Mucosa of rectum (tissue), 2 donors: Measurements from ENCODE around the gene ERCC4.

ENCODE experiments used
- H3K27ac ChIP-seq, 2 donors: one replicate each; pipeline ENCODE4 v1.7.0; 2013; ENCODE audit warnings: inconsistent platforms in 2 of 2, low read depth in 2 of 2, low read length in 2 of 2
- H3K27me3 ChIP-seq, 2 donors: one replicate each; pipeline ENCODE4 v1.7.0; 2013; ENCODE audit warnings: low read length in 2 of 2; ENCODE audit not compliant: control insufficient read depth in 2 of 2, insufficient read depth in 2 of 2
- H3K36me3 ChIP-seq, 2 donors: one replicate each; pipeline ENCODE4 v1.7.0; 2013; ENCODE audit warnings: low read length in 2 of 2; ENCODE audit not compliant: control insufficient read depth in 2 of 2, insufficient read depth in 2 of 2
- H3K4me1 ChIP-seq, 2 donors: one replicate each; pipeline ENCODE4 v1.7.0; 2013; ENCODE audit warnings: low read length in 2 of 2, mild to moderate bottlenecking in 1 of 2; ENCODE audit not compliant: control insufficient read depth in 2 of 2, insufficient read depth in 2 of 2
- H3K4me3 ChIP-seq, 2 donors: one replicate each; pipeline ENCODE4 v1.7.0; 2013; ENCODE audit warnings: low read length in 2 of 2
- H3K9ac ChIP-seq, 2 donors: one replicate each; pipeline ENCODE4 v1.7.0; 2013; ENCODE audit warnings: low read length in 2 of 2, low read depth in 1 of 2, mild to moderate bottlenecking in 1 of 2
- H3K9me3 ChIP-seq, 2 donors: one replicate each; pipeline ENCODE4 v1.7.0; 2013; ENCODE audit warnings: low read length in 2 of 2; ENCODE audit not compliant: control insufficient read depth in 2 of 2
- donor health status: healthy.
- donor health status: Normal muscosa, but diverticular disease.

ERCC4 gene

GRCh38 chr16:13999071-13999894 is 79.3 kb downstream of the ERCC4 start:
- Histone ChIP-seq H3K9ac (no peak overlapping the region), H3K9me3 (no peaks in the 10 kb centered on the region), H3K36me3 (no peaks in the 10 kb centered on the region), H3K27ac (no peak overlapping the region), H3K4me1 (peaks cover 0 to 13% of the 10 kb centered on the region in 2 donors), H3K4me3 (no peak overlapping the region), H3K27me3 (no peaks in the 10 kb centered on the region)

GRCh38 chr16:13999895-14000425 is 80.0 kb downstream of the ERCC4 start:
- H3K9me3 ChIP-seq: no peaks in the 10 kb centered on the region
- no peaks in the 10 kb centered on the region for H3K27me3 ChIP-seq
- H3K4me1 ChIP-seq: peaks cover 0 to 13% of the 10 kb centered on the region in 2 donors
- no peak overlapping the region for H3K4me3 ChIP-seq
- no peaks in the 10 kb centered on the region for H3K36me3 ChIP-seq
- H3K27ac ChIP-seq: no peak overlapping the region
- H3K9ac ChIP-seq: no peak overlapping the region

- Histone ChIP-seq H3K36me3 (no peaks in the 10 kb centered on the region), H3K4me1 (peaks cover 0 to 13% of the 10 kb centered on the region in 2 donors), H3K4me3 (no peak overlapping the region), H3K9ac (no peak overlapping the region), H3K27me3 (no peaks in the 10 kb centered on the region), H3K9me3 (no peaks in the 10 kb centered on the region), H3K27ac (no peak overlapping the region)
Observed at GRCh38 chr16:14001521-14001920, 81.6 kb downstream of the ERCC4 start.
